ENCODE results near the gene XIRP2. TPM values are rescaled to one million over a fixed set of nuclear protein-coding genes. Genes with fewer than 3 reads are reported as not detected.

The XIRP2 gene
- total and polyA plus RNA-seq, 2 of the 8 experiments (the other 6 are each of a cell fraction or from before 2014, with no cell fraction given): 0.11 TPM; not detected in 1

DNA sequence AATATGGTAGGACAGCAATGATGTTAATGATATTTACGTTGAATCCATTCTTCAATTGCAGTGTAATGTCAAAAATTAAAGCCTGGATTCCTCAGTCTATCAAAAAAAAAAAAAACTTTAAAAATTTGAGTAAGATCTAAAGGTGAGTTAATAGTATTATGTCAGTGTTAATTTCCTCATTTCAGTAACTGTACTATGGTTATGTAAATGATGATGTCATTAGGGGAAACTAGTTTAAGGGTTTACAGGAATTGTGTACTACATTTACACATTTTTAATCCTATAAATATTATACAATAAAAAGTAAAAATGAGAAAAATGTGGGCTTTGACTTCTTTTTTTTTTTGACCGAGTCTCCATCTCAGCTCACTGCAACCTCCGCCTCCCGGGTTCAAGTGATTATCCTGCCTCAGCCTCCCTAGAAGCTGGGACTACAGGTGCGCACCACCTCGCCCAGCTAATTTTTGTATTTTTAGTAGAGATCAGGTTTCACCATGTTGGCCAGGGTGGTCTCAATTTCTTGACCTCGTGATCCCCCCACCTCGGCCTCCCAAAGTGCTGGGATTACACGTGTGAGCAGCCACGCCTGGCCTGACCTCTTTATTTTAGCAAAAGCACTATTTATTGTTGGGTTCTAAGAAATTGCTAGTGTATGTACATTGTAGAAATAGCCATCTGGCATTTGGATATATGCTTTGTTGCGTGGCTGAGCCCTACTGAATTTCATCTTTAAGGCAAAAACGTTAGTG lies 106.5 kb downstream of the XIRP2 start:
- Histone ChIP-seq H4K5ac (ENCODE audit: insufficient read length, low read depth, low read length) (no peak overlapping the region), H3K14ac (ENCODE audit: insufficient read length) (no peak overlapping the region), H3K9ac (replicated peaks in 1 of 4; ENCODE audit: extremely low read depth in 1 of 4, low read depth in 3 of 4, low read length in 3 of 4) (no peak overlapping the region), H4K8ac (ENCODE audit: extremely low read depth, insufficient read depth, low read length) (no peak overlapping the region), H4K20me1 (replicated peaks in 1 of 2; ENCODE audit: control insufficient read depth in 1 of 2, insufficient read depth in 2 of 2, low read length in 2 of 2) (no peaks in the 10 kb centered on the region), H3K4me1 (replicated peaks in 1 of 4; ENCODE audit: control insufficient read depth in 3 of 4, insufficient read depth in 4 of 4, low read length in 3 of 4) (no peaks in the 10 kb centered on the region), H3K27ac (ENCODE audit: low read depth, low read length) (no peak overlapping the region), H3K4me2 (ENCODE audit: insufficient read depth in 1 of 2, low read depth in 2 of 2, low read length in 2 of 2) (no peak overlapping the region), H3K27me3 (replicated peaks in 1 of 4; ENCODE audit: control insufficient read depth in 3 of 4, extremely low read depth in 1 of 4, insufficient read depth in 3 of 4, low read length in 3 of 4) (no peaks in the 10 kb centered on the region), H3K79me2 (ENCODE audit: control insufficient read depth in 1 of 2, insufficient read depth in 2 of 2, low read length in 2 of 2) (no peaks in the 10 kb centered on the region), H3K79me1 (ENCODE audit: low read depth, low read length) (no peaks in the 10 kb centered on the region), H2BK20ac (ENCODE audit: low read length) (no peak overlapping the region), H3K23me2 (ENCODE audit: low read depth, low read length) (no peaks in the 10 kb centered on the region), H3K4me3 (ENCODE audit: extremely low read depth in 1 of 4, insufficient read depth in 2 of 4, low read depth in 3 of 4, low read length in 4 of 4) (no peak overlapping the region), H2BK15ac (ENCODE audit: low read length) (no peak overlapping the region), H3K9me3 (ENCODE audit: insufficient read depth in 2 of 2, low read depth in 1 of 2, low read length in 1 of 2) (no peaks in the 10 kb centered on the region), H3K18ac (ENCODE audit: extremely low read depth, low read length) (no peak overlapping the region), H2BK120ac (replicated peaks; ENCODE audit: low read depth, low read length) (no peak overlapping the region), H3K23ac (ENCODE audit: insufficient read length) (no peak overlapping the region), H2BK12ac (ENCODE audit: low read depth, low read length) (no peak overlapping the region), H2AFZ (ENCODE audit: low read length) (no peak overlapping the region), H3K36me3 (ENCODE audit: control insufficient read depth in 2 of 4, insufficient read depth in 4 of 4, low read length in 3 of 4) (no peaks in the 10 kb centered on the region), H3K4ac (replicated peaks; ENCODE audit: insufficient read length, low read depth, low read length) (no peak overlapping the region), H2AK5ac (ENCODE audit: low read depth, low read length) (no peak overlapping the region), H4K91ac (replicated peaks; ENCODE audit: insufficient read length, low read length) (no peak overlapping the region), H3K56ac (replicated peaks; ENCODE audit: insufficient read length, low read depth, low read length) (no peak overlapping the region), H2BK5ac (ENCODE audit: low read depth, low read length) (no peak overlapping the region)
- CTCF ChIA-PET (ENCODE audit: partially characterized antibody): no interaction called here
- FAIRE-seq (no peak), DNase-seq (ENCODE audit: low read depth in 1 of 2, low spot score in 2 of 2) (no peak)
- POLR2A ChIA-PET (ENCODE audit: partially characterized antibody): no interaction called here
- 92% methylated on average over 12 of the region's 12 CpGs; no CpG with 5 or more reads in 1 of the 2 experiments for WGBS, 2 experiments (ENCODE audit: extremely low coverage in 1 of 2, insufficient coverage in 1 of 2, insufficient read length in 1 of 2, insufficient replicate concordance in 2 of 2, low coverage in 1 of 2, low lambda C conversion rate in 2 of 2, missing lambda C conversion rate in 1 of 2)
- TF ChIP-seq HDAC6 (IDR thresholded peaks at IDR 0.05; ENCODE audit: low read depth, low read length): no peak
- TF ChIP-seq BCL11A (IDR thresholded peaks at IDR 0.05; ENCODE audit: low read depth in 2 of 2, low read length in 2 of 2): no peak
- TF ChIP-seq ZNF274 (IDR thresholded peaks at IDR 0.05; ENCODE audit: borderline replicate concordance, extremely low read depth, low read length): no peak
- TF ChIP-seq ASH2L (IDR thresholded peaks at IDR 0.05; ENCODE audit: low read length): no peak
- TF ChIP-seq HDAC2 (IDR thresholded peaks at IDR 0.05; ENCODE audit: borderline replicate concordance in 1 of 2, low read depth in 2 of 2, low read length in 2 of 2): no peak
- TF ChIP-seq, protein P1, sequence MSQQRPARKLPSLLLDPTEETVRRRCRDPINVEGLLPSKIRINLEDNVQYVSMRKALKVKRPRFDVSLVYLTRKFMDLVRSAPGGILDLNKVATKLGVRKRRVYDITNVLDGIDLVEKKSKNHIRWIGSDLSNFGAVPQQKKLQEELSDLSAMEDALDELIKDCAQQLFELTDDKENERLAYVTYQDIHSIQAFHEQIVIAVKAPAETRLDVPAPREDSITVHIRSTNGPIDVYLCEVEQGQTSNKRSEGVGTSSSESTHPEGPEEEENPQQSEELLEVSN (IDR thresholded peaks at IDR 0.05): no peak
- TF ChIP-seq CBX5 (IDR thresholded peaks at IDR 0.05; ENCODE audit: low read depth, low read length): no peak
- TF ChIP-seq TCF12 (IDR thresholded peaks at IDR 0.05; ENCODE audit: low read depth, low read length): no peak
- no peak for TF ChIP-seq CEBPB (IDR thresholded peaks at IDR 0.05; ENCODE audit: low read depth, low read length)
- no peak for TF ChIP-seq GTF2F1 (IDR thresholded peaks at IDR 0.05; ENCODE audit: borderline replicate concordance, low read depth, low read length)
- no peak for TF ChIP-seq CREB1 (IDR thresholded peaks at IDR 0.05)
- no peak for TF ChIP-seq BRCA1 (IDR thresholded peaks at IDR 0.05; ENCODE audit: low read depth, low read length)
- TF ChIP-seq GABPA (IDR thresholded peaks at IDR 0.05; ENCODE audit: borderline replicate concordance, insufficient read depth, low read length): no peak
- TF ChIP-seq JUND (IDR thresholded peaks at IDR 0.05; ENCODE audit: low read length): no peak

Data from H1 (cell line).